Activated naive CD4-positive, alpha-beta T cell treated with anti-CD3 and anti-CD28 coated beads, Interleukin-2, amount 10 ng/mL, durations not matched to agents 7 days and 5 days (primary cell): ENCODE results near the gene ZIM2.

Source experiments
- CTCF ChIA-PET: fragments of 350-600 bp; sonication (Branson Sonifier 250); formaldehyde crosslinking; loops from one replicate; lab custom pipeline; 2021; ENCODE audit warnings: antibody characterized with exemption; lab: Charles Lee
- DNase-seq: peaks from one replicate; pipeline ENCODE4 v3.0.0-alpha.2; 2020
- H3K27ac Mint-ChIP-seq: one replicate; pipeline ENCODE4 v1.8.0; 2021; ENCODE audit warnings: mild to moderate bottlenecking, moderate library complexity, mixed read lengths
- H3K27me3 Mint-ChIP-seq: one replicate; pipeline ENCODE4 v1.8.0; 2021; ENCODE audit warnings: mild to moderate bottlenecking, mixed read lengths
- H3K36me3 Mint-ChIP-seq: one replicate; pipeline ENCODE4 v1.8.0; 2021; ENCODE audit warnings: mixed read lengths
- H3K4me1 Mint-ChIP-seq: one replicate; pipeline ENCODE4 v1.8.0; 2021; ENCODE audit warnings: mixed read lengths
- H3K4me3 Mint-ChIP-seq: one replicate; pipeline ENCODE4 v1.8.0; 2021; ENCODE audit warnings: mild to moderate bottlenecking, moderate library complexity, mixed read lengths
- H3K9me3 Mint-ChIP-seq: one replicate; pipeline ENCODE4 v1.8.0; 2021; ENCODE audit warnings: mixed read lengths

ZIM2 gene

DNA sequence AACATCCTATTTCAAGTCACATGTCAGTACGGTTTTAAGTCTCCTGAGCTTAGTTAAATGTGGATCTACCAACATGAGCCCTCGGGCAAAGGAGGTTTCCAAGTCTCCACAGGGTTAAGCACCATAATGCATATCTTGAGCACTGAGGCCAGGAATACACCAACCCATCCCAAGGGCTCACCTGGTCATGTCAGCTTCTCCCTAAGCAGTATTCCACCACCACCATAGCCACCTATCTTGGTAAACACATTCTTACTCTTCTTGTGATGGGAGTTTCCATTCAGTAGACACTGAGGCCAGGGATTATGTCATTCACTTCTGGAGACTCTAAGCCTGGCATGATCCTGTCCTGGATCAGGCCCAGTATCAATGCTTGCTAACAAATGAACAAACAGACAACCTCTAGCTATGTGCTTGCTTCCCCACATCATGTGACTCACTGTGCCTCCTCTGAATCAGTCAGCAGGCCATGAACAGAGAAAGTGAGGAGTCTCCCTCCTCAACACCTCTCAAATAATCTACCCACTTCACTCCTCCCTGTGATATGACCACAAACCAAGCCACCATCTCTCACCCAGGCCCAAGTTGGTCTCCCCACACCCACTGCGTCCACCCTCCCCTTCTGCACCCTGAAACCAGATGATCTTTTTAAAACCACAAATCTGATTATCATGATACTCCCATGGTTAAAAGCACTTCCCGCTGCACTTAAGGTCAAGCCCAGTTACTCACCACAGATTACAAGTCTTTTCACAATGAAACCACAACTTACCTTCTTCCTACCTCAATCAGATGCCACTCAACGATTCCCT, 5.8 kb downstream of the ZIM2 start:
- Mint-ChIP-seq H3K36me3 (peaks cover 7% of the 10 kb centered on the region), H3K4me1 (no peaks in the 10 kb centered on the region), H3K9me3 (peaks cover 65% of the 10 kb centered on the region), H3K27ac (no peak overlapping the region), H3K4me3 (no peak overlapping the region), H3K27me3 (no peaks in the 10 kb centered on the region)
- CTCF ChIA-PET: no interaction called here
- DNase-seq: no peak

DNA sequence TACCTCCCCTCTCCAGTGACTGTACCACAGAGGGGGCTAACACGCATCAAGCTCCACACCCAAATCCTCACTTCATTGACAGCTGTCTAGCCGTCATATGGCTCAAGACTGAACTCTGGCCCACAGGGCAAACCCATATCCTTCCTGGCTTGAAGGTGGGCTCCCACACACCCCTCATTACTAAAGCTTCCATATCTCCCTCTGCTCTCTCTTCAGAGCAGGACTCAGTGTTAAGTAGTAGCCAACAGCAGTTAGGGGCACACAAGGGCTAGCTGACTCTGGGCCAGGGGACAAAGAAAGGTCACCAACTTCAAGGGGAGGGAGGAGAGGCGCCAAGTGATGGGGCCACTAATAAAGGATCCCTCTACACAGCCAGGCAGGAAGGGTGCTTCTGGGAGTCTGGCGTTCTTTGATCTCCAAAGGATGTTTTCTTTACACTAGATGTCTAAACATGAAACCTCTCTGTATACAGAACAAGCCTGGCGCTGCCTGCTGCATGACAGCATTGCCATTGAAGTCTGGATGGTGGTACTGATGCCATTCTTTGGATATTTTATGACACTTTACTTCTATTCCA, 8.1 kb downstream of the ZIM2 start:
- H3K27ac Mint-ChIP-seq: no peak overlapping the region
- CTCF ChIA-PET: no interaction called here
- peaks cover 59% of the 10 kb centered on the region for H3K9me3 Mint-ChIP-seq
- no peak for DNase-seq
- H3K36me3 Mint-ChIP-seq: peaks cover 3% of the 10 kb centered on the region
- H3K4me1 Mint-ChIP-seq: no peaks in the 10 kb centered on the region
- no peak overlapping the region for H3K4me3 Mint-ChIP-seq
- no peaks in the 10 kb centered on the region for H3K27me3 Mint-ChIP-seq

DNA sequence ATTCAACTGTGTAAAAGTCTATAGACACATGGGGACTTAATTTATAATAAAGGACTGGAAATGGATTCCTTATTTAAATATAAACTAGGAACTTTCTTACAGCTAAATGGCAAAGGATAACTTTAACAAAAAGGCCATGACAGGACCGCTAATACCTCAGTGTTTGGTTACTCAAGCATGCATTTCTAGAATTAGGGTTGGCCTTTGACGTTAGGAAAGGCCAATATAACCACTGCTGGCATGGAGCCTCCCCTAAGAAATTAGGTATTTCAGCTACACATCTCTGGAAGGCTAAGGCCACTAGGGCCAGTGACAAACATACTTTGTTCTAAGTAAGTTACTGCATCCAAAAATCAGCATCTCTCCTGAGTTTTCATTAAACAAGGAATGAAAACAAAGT, 9.3 kb downstream of the ZIM2 start:
- H3K4me1 Mint-ChIP-seq: no peaks in the 10 kb centered on the region
- no peaks in the 10 kb centered on the region for H3K27me3 Mint-ChIP-seq
- peaks cover 60% of the 10 kb centered on the region for H3K9me3 Mint-ChIP-seq
- no peak overlapping the region for H3K4me3 Mint-ChIP-seq
- H3K27ac Mint-ChIP-seq: no peak overlapping the region
- no peaks in the 10 kb centered on the region for H3K36me3 Mint-ChIP-seq
- CTCF ChIA-PET: no interaction called here
- DNase-seq: no peak

DNA sequence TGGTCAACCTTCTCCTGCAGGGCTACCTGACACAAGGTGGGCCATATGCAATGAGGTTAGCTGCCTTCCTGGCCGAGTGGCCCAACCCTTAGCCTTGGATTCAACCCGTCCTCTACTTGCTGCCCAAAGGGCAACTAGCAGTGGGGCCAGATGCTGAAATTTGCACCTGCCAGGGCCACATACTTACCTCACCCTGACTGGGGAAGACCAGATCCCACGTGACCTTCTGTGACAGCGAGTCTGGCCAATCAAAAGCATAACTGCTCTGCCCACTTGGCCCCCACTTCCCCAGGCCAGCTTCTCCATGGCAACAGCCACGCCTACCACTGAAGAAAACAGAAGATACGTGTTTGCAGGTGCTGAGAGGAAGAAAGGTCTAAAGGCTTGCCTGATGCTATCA, 10.9 kb downstream of the ZIM2 start:
- no peak overlapping the region for H3K4me3 Mint-ChIP-seq
- H3K27me3 Mint-ChIP-seq: no peaks in the 10 kb centered on the region
- no peaks in the 10 kb centered on the region for H3K36me3 Mint-ChIP-seq
- peaks cover 62% of the 10 kb centered on the region for H3K9me3 Mint-ChIP-seq
- CTCF ChIA-PET: no interaction called here
- no peak for DNase-seq
- no peak overlapping the region for H3K27ac Mint-ChIP-seq
- H3K4me1 Mint-ChIP-seq: no peaks in the 10 kb centered on the region

DNA sequence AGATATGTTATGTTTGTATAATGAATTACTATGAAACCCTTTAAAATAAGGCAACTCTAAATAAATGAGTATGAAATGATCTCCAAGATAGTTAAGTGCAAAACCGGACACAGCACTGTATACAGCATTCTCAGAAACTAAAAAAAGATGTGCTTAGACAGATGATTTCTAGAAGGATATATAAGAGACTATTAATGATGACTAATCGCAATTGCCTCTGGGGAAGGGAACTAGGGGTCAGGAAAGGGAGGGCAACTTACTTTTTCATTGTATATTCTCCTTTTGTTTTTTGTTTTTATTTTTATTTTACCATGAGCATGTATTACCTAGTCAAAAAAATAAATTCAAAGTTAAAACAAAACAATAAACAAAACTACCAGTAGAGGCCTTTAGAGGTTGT, 12.8 kb downstream of the ZIM2 start:
- H3K4me3 Mint-ChIP-seq: no peak overlapping the region
- CTCF ChIA-PET: no interaction called here

DNA sequence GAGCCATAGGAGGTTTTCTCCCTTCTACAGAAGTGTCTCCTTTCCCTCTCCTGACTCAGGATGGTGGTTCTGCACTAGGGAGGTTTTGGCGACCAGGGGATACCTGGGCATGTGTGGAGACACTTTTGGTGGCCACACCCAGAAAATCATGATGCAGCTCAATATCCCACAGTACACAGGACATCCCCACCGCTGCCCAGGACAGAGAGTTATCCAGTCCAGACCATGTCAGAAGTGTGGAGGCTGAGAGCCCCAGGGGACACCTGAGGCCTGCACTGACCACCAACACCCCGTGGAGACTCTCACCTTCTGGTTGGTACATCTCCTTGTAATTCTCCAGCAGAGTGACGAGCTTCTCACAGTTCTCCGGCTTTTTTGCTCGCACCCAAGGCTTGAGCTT, 16.6 kb downstream of the ZIM2 start:
- H3K27me3 Mint-ChIP-seq: no peaks in the 10 kb centered on the region
- H3K9me3 Mint-ChIP-seq: peaks cover 69% of the 10 kb centered on the region
- no peak overlapping the region for H3K27ac Mint-ChIP-seq
- no peak overlapping the region for H3K4me3 Mint-ChIP-seq
- H3K4me1 Mint-ChIP-seq: no peaks in the 10 kb centered on the region
- DNase-seq: no peak
- CTCF ChIA-PET: no interaction called here
- no peaks in the 10 kb centered on the region for H3K36me3 Mint-ChIP-seq

More for the DNA sequence above, 12.8 kb downstream of the ZIM2 start:
- DNase-seq: no peak
- Mint-ChIP-seq H3K27ac (no peak overlapping the region), H3K27me3 (no peaks in the 10 kb centered on the region), H3K9me3 (peaks cover 60% of the 10 kb centered on the region), H3K4me1 (no peaks in the 10 kb centered on the region), H3K36me3 (no peaks in the 10 kb centered on the region)

DNA sequence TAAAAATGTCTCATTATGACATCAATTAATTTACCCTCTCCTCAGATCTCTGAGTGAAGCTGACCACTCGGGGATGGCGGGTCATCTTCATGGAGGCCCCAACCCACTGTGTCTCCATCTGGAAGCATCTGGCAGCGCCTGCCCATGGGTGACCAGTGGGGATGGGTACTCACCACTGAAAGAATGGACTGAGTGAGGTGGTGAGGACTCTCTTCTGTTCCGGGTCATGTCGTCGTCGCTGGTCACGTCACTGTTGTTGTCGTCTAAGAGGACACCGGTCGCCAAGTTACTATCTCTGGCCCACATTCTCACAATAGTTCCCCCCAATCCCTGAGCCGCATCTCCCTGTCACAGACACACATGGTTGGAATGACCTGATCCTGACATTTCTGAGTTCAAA, 17.1 kb downstream of the ZIM2 start:
- Mint-ChIP-seq H3K4me3 (no peak overlapping the region), H3K27ac (no peak overlapping the region), H3K27me3 (no peaks in the 10 kb centered on the region), H3K4me1 (no peaks in the 10 kb centered on the region), H3K36me3 (no peaks in the 10 kb centered on the region), H3K9me3 (peaks cover 72% of the 10 kb centered on the region)
- CTCF ChIA-PET: no interaction called here
- no peak for DNase-seq

DNA sequence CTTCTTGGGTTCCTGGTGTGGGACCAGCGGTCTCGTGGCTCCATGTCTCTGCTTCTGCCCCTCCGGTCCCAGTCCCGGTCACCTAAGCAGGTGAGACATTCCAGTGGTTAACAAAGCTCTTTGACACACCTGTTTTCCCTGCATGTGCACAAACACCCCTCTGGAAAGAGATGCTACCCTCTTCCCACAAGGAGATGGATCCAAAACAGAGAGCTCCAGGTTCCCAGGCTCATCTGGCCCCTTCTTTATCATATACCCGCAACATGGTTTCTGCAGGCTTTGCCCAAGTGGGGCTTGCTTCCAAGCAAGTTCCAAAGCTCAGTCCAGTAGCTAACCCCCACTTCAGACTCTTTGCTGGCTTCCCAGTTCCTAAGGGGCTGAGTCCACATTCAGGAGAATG, 17.8 kb downstream of the ZIM2 start:
- no peaks in the 10 kb centered on the region for H3K27me3 Mint-ChIP-seq
- no peaks in the 10 kb centered on the region for H3K36me3 Mint-ChIP-seq
- H3K4me3 Mint-ChIP-seq: no peak overlapping the region
- peaks cover 74% of the 10 kb centered on the region for H3K9me3 Mint-ChIP-seq
- no peaks in the 10 kb centered on the region for H3K4me1 Mint-ChIP-seq
- H3K27ac Mint-ChIP-seq: no peak overlapping the region
- CTCF ChIA-PET: no interaction called here
- no peak for DNase-seq

DNA sequence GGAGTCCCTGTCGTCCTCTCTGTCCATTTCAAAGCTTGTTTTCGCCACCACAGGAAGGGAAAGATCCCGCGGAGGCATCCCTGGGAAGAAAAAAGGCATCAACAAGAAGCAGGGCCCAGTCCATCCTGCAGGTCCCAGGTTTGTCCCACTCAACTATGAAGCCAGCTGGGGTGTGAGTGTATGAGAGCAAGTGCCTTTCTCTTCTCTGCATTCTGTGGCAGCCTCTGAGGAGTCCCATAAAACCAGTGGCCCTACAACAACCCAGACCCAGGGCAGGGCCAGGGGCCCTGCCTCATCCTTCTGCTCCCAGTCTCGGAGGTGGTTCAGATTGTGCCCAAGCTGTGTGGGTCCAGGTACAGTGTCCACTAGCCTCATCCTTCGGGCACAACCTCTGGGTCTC, 18.9 kb downstream of the ZIM2 start:
- no peak overlapping the region for H3K4me3 Mint-ChIP-seq

DNA sequence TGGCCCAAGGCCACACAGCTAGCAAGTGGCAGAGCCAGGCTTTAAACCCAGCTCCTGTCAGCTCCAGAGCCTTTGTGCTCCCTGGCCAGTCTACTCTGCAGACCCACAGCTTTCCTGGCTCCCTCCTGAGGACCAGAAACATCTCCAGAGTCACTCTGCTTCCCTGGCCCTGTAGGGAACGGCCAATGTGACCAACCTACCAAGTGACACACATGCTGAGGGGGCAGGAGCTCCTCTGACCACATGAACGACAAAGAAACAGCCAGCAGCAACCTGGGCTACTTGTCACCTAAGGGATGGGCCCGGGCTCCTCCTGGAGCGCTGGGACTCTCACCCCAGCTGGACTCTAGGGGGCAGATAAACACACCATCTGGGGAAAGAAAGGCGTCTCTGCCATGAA, 19.3 kb downstream of the ZIM2 start:
- DNase-seq: no peak
- H3K4me3 Mint-ChIP-seq: no peak overlapping the region
- H3K9me3 Mint-ChIP-seq: peaks cover 79% of the 10 kb centered on the region
- no peaks in the 10 kb centered on the region for H3K36me3 Mint-ChIP-seq
- no peaks in the 10 kb centered on the region for H3K4me1 Mint-ChIP-seq
- H3K27ac Mint-ChIP-seq: no peak overlapping the region
- CTCF ChIA-PET: no interaction called here
- H3K27me3 Mint-ChIP-seq: no peaks in the 10 kb centered on the region

More for the DNA sequence above, 18.9 kb downstream of the ZIM2 start:
- CTCF ChIA-PET: no interaction called here
- no peak for DNase-seq
- Mint-ChIP-seq H3K27me3 (no peaks in the 10 kb centered on the region), H3K36me3 (no peaks in the 10 kb centered on the region), H3K4me1 (no peaks in the 10 kb centered on the region), H3K9me3 (peaks cover 80% of the 10 kb centered on the region), H3K27ac (no peak overlapping the region)

DNA sequence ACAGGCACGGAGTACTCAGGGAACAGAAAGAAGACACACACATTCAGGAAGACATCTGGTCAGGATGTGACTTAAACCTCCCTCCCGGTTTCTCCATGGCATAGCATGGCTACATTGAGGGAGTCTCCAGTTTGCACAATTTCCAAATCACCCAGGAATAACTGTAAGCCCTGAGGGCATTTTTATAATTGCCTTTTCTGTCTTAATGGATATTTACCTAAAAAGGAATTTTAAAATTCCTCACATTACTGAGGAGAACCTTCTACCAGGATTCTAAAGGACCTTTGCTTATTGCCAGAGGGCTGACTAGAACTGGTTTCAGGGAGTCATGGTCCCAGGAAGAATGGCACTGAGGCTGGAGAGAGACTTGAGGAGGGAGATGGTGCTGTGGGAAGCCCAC, 21.4 kb downstream of the ZIM2 start:
- Mint-ChIP-seq H3K27ac (no peak overlapping the region), H3K9me3 (peaks cover 80% of the 10 kb centered on the region), H3K4me3 (no peak overlapping the region), H3K27me3 (no peaks in the 10 kb centered on the region), H3K36me3 (no peaks in the 10 kb centered on the region), H3K4me1 (no peaks in the 10 kb centered on the region)
- CTCF ChIA-PET: no interaction called here
- DNase-seq: no peak

DNA sequence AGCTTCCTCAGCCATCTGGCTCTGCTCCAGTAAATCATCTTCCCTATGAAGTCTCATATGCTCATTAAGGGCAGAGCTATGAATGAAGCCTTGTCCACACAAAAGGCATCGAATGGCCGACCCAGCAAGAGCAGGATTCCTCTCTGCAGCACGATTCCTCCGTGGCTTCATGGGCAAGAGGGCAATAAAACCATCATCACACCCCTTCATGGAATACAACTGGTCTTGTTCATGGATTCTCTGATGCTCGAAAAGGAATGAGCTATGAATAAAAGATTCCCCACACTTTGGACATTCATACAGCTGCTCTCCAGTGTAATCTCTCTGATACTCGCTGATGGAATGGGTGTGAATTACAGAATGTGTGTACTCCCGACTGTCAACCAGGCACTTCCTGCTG, 25.9 kb downstream of the ZIM2 start:
- no peaks in the 10 kb centered on the region for H3K27me3 Mint-ChIP-seq
- no peaks in the 10 kb centered on the region for H3K36me3 Mint-ChIP-seq
- H3K4me3 Mint-ChIP-seq: no peak overlapping the region
- no peak overlapping the region for H3K27ac Mint-ChIP-seq
- CTCF ChIA-PET: no interaction called here
- peaks cover 73% of the 10 kb centered on the region for H3K9me3 Mint-ChIP-seq
- DNase-seq: no peak
- no peaks in the 10 kb centered on the region for H3K4me1 Mint-ChIP-seq

DNA sequence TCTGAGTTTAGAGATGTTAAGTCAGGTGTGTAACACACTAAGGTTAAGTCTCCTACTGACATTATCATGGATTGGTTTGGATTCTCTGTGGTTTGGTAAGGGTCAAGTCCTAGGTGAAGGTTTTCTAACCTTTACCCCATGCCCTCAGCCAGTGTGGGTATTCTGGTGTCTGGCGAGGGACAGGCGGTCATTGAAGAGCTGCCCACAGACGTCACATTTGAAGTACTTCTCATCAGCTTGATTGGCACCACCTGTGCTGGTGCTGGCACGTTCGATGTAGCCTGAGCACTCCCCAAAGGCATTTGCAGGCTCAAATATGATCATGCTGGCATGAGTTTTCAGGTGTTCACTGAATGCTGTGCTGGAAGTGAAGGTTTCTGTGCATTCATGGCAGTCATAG, 27.0 kb downstream of the ZIM2 start:
- Mint-ChIP-seq H3K36me3 (no peaks in the 10 kb centered on the region), H3K4me3 (no peak overlapping the region), H3K27ac (no peak overlapping the region), H3K4me1 (no peaks in the 10 kb centered on the region), H3K9me3 (peaks cover 73% of the 10 kb centered on the region), H3K27me3 (no peaks in the 10 kb centered on the region)
- CTCF ChIA-PET: no interaction called here
- DNase-seq: no peak

DNA sequence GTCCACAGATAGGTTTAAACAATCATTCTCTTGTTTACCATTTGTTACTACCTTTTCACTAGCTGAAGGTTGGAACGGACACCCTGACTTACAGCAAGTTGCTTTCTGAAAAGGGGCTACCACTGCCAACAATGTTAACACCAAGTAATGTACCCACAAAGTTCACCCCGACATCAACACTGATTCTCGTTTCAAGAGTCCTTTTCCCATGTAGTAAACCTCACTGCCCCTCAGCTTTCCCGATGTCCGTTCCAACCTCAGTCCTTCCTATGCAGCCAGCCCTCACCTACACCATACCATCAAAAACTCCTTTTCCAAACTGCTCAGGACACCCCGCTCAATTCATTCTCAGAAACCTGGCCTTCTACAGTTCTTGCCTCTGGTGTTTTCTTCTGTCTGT, 29.0 kb downstream of the ZIM2 start:
- H3K27ac Mint-ChIP-seq: no peak overlapping the region
- H3K27me3 Mint-ChIP-seq: no peaks in the 10 kb centered on the region
- H3K4me3 Mint-ChIP-seq: no peak overlapping the region
- no peak for DNase-seq
- no peaks in the 10 kb centered on the region for H3K36me3 Mint-ChIP-seq
- no peaks in the 10 kb centered on the region for H3K4me1 Mint-ChIP-seq
- CTCF ChIA-PET: no interaction called here
- H3K9me3 Mint-ChIP-seq: peaks cover 71% of the 10 kb centered on the region

DNA sequence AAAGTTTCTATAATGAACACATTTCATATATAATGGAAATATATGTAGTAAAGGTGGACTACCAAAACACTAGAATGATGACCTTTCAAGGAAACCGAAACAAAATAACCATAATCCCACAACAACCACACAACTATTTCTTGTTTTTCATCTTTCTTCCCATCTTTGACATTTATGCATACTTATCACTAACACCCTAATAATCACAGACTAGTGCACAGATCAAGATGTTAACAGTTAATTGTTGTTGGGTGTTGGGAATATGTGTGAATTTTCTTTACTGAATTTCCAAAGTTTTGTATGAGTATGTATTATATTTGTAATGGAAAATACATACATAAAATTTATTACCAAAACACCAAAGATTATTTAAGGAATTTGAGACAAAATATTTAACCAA, 30.3 kb downstream of the ZIM2 start:
- Mint-ChIP-seq H3K4me3 (no peak overlapping the region), H3K36me3 (no peaks in the 10 kb centered on the region), H3K9me3 (peaks cover 72% of the 10 kb centered on the region), H3K27me3 (no peaks in the 10 kb centered on the region), H3K27ac (no peak overlapping the region), H3K4me1 (no peaks in the 10 kb centered on the region)
- CTCF ChIA-PET: no interaction called here
- DNase-seq: no peak
